HG03280 (cell line): ENCODE data around the gene CCDC192.

ENCODE experiments used
- ATAC-seq: cut with Tn5 transposase; IDR thresholded peaks from one replicate; pipeline ENCODE4 v1.9.1; 2021; ENCODE audit warnings: mild to moderate bottlenecking, moderate library complexity; ENCODE audit not compliant: unreplicated experiment

The CCDC192 gene

GRCh38 chr5:127942246-127943060 lies 239.3 kb downstream of the CCDC192 start:
- ATAC-seq = no peak

- peak; percentile 86 for ATAC-seq
Observed at GRCh38 chr5:127943061-127943371, 239.8 kb downstream of the CCDC192 start.

DNA sequence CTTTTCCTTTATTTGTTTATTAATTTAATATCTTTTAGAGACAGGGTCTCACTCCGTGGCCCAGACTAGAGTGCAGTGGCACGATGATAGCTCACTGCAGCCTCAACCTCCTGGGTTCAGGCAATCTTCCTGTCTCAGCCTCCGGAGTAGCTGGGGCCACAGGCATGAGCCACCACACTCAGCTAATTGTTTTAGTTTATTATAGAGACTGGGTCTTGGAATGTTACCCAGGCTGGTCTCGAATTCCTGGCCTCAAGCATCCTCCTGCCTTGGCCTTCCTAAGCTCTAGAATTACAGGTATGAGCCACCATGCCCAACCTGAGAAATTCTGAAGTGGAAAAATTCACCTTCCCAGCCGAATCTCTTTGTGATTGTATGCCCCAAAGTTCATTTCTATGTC lies 240.9 kb downstream of the CCDC192 start:
- ATAC-seq = no peak

DNA sequence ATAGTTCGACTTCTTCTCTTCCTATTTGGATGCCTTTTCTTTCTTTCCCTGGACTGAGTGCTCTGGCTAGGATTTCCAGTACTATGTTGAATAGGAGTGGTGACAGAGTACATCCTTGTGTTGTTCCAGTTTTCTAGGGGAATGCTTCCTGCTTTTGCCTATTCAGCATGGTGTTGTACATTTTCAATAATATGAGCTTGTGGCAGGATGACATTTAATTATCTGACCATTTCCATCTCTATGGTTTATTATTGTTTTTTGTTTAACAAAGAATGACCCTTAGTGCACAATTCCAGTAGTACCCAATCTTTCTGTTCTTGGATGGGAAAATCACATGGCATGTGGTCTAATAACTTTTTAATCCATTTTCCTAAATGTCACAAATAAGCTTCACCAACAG lies 244.8 kb downstream of the CCDC192 start:
- ATAC-seq = no peak

DNA sequence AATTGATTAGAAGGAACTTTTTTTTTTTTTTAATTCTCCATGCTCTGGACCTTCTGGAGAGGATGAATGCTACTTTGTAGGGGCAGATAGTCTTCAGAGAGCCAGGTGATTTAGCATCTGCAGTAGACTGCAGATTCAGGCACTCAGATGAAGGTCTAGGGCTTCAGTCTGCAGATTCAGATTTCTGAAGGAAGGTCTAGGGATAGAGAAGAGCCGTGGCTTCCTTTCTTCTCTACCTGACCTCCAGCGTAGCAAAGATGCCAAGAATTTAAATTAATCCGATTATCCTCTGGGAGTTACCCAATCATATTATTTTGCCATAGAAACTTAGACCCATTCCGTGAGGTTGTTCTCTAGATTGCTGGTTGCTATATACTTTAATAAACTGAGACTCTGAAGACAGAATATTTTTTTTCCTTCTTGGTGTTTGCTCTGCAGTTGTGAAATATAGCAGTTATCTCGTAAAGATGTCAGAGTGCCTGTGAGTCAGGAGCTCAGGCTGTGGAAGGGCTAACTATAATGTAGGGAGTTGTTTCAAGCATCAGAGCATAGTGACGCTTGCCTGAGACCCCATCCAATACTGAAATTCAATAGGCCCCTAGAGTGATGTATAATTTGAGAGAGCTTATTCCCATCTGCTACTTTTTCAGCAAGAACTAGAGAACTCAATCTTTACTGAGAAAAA lies 247.7 kb downstream of the CCDC192 start:
- ATAC-seq = no peak

DNA sequence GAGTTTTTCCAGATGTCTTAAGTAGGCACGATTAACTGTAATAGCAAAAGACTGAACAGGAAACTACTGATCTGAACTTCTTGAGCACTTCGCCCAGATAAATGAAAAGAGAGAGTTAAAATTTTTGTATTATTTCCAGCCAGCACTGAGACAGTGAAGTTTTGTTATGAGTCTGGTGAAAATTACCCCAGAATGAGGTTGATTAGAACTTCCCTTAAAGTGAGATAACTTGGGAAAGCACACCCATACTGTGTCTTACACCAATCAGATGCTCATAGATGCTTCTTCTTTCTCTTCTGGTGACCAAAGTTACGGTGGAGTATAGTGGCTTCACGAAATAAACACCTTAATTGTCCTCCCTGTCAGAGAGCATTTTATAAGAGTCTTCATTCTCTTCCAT lies 248.6 kb downstream of the CCDC192 start:
- ATAC-seq = no peak

GRCh38 chr5:127957183-127957582 lies 254.0 kb downstream of the CCDC192 start:
- ATAC-seq = no peak

DNA sequence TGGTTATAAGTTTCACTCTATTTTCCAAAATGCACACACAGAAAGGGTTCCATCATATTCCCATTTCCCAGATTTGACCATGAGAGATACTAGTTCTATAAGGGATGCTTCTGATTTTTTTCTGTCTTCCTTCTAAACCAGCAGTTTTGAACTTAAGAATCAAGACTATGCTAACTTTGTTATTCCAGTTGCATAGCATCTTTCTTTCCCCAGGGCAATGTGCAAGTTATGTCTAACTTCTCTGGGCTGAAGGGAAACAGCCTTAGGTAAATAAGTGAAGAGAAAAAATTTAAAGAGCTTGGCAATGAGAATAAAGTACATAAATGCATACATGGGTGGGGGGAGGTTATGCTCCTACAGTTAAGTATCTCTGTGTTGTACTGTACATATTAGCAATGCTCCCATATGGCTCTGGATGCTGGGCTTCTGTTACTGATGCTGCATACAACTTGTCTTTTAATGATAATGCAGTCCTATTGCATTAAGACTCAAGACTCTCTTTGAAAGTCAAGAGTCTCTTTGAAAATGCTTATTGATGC lies 254.6 kb downstream of the CCDC192 start:
- no peak for ATAC-seq

GRCh38 chr5:127958421-127959011 lies 255.3 kb downstream of the CCDC192 start:
- ATAC-seq = no peak

DNA sequence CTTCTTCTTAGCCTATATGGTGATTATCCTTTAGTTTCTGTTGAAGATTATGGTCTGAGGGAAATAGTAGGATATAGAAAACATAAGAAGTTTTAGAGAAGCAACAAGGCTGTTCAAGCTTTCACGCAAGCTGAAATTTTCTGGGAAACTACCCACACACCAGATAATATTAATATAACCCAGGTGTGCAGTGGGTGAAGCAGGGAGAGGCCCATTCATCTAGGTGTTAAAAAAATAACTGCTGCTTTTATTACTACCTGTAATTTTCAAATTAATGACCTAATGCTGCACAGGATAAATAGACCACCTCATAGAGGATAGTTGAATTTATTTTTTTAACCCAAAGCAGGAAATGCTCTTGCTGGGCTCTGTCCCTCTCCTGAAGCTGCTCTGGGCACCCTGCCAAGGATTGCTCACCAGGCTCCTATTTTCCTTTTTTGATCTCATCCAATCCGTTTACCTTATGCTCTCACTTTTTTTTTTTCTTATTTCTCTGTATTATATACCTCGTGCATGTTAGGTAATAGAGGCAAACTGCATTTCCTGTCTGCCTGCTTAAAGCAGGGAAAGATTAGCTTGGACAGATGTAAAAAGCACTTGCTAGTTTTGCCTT lies 256.1 kb downstream of the CCDC192 start:
- ATAC-seq = no peak

DNA sequence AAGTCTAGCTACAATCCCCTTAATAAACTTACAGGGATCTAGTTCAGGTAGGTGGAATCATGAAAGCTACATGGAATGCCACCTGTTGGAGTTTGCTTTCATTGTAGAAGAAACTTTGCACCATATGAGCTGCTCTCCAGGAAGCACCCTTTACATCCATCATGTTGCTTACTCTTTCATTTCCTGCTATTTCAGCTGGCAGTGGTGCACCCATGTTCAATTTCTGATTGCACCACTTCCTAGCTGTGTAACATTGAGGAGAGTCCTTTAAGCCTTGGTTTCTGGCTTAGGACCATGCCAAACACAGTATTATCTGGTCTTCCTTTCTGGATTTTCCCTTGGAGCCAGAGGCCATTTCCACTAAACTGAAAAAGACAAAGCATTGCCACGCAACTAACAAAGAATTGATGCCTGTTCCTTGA lies 257.1 kb downstream of the CCDC192 start:
- no peak for ATAC-seq

- no peak for ATAC-seq
Observed at GRCh38 chr5:127961006-127961762, 258.0 kb downstream of the CCDC192 start.

GRCh38 chr5:127961763-127962145 lies 258.6 kb downstream of the CCDC192 start:
- no peak for ATAC-seq

GRCh38 chr5:127962491-127962890 lies 259.3 kb downstream of the CCDC192 start:
- ATAC-seq = no peak

DNA sequence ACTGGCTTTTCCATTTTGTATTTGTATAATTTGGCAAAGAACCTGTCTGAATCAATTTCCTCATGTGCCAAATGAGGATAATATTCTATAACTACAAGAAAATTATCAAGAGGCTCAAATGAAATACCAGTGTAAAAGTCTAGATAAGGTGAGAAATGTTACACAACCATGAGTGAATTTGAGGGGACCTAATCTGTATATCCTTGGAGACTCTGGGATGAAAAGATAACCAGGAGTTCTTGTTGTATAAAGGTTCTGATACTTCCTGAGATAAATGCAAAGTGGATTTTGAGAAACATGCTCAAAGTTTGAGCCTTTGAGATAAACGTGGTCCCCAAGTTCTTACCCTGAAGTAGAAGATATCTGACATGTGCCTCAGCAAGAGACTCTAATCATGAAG lies 260.0 kb downstream of the CCDC192 start:
- no peak for ATAC-seq

GRCh38 chr5:127963931-127964330 lies 260.7 kb downstream of the CCDC192 start:
- no peak for ATAC-seq

DNA sequence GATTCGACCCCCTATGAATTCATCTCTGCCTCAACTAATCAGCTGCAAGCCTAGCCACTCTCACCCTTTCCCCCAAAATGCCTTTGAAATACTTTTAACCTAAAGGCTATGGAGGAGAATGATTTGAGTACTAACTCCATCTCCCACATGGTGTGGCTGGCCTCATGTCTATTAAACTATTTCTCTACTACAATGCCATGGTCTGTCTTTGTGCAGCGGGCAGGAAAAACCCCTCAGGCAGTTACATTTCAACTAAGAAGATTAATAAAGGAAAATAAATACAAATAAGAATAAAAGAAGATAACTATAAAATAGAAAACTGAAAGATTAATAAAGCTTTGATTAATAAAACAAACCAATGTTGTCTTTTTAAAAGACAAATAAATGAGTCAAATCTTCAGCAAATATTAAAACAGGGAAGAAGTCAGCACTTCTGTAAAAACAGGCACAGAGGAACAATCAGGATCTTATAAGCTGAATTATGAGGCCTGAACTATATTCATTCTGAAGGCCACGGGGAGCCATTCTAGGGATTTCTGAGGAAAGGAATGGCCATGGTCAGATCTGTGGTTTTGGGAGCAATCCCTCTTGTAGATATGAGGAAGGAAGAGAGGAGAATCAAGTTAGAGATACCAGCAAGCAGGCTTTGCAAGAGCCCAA lies 264.3 kb downstream of the CCDC192 start:
- ATAC-seq = no peak

DNA sequence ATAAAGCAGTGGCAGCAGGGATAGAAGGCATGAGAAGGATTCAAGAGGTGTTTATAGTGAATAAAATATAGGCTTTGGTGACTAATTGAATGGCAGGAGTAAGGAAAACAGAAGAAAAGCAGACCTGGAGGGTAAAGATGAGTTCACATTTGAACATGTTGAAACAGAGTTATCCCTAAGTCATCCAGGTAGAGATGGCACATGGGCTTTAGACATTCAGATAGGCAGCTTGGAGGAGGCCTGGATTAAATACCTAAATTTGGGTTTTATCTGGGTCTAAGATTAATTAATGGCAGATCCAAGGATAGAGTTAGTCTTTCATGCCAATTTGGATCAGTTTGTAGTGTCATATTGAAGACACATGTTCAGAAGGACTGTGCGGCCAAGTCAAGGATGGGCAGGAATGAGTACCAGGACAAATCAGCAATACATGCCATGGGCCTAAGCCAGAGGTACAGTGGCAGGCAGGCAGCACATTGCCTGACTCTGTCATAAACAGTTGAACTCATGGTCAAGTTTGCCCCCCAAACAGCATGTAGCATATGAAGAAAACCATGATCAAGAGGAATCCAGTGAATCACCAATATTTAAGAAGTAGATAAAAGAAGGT lies 264.9 kb downstream of the CCDC192 start:
- ATAC-seq = no peak

DNA sequence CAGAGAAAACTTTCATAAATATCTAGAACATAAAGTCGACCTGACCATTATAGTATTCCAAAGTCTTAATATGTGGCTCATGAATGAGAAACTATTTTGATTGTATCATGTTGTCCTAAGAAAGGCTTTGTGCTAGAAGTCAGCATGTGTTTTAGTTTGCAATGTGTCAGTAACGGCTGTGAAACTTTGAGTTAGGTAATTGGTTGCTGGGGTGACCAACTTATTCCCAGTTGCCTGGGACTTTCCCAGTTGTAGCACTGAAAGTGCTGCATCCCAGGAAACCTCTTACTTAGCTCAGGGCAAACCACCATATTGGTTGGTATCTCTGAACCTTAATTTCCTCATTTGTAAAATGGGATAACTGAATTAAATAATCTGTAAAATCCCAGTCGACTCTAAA lies 265.8 kb downstream of the CCDC192 start:
- ATAC-seq = no peak

DNA sequence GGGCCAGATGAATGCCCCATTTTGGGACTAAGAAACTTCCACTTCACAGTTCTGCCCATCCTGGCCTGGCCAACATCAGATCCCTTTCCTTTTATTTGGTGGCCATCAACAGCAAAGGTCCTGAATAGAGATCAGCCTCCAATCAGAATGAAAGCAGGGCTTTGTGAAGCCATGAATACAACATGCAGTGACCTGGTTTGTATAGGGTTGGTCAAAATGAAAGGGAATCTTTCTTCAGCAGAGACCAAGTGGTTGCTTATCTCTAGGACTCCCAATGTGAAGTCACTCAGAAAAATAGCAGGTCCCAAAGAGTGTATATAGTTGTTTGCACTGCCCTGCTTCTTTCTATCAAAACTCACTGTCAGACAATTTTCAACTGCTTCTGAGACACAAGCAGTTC lies 266.5 kb downstream of the CCDC192 start:
- no peak for ATAC-seq
